ENCODE data around the gene RASGRF2. TPM values are rescaled to one million over a fixed set of nuclear protein-coding genes. Genes with fewer than 3 reads are reported as not detected.

The RASGRF2 gene
- total and polyA plus RNA-seq, 2 of the 8 experiments (the other 6 are each of a cell fraction or from before 2014, with no cell fraction given): 2.6 to 29.5 TPM

- TF ChIP-seq CHD7 (IDR thresholded peaks at IDR 0.05; ENCODE audit: insufficient replicate concordance, low read length): no peak
- TF ChIP-seq NRF1 (IDR thresholded peaks at IDR 0.05; ENCODE audit: low read depth, low read length): no peak
- TF ChIP-seq PHF8 (conservative IDR thresholded peaks at IDR 0.05; ENCODE audit: low read depth, low read length): no peak
- TF ChIP-seq SIX5 (IDR thresholded peaks at IDR 0.05; ENCODE audit: low read depth, low read length): no peak
- no peak for TF ChIP-seq SAP30 (IDR thresholded peaks at IDR 0.05; ENCODE audit: insufficient read depth, insufficient replicate concordance, low read length)
- TF ChIP-seq YY1 (IDR thresholded peaks at IDR 0.05; ENCODE audit: low read depth, low read length): 0 out of 2 replicates have a peak, but pooled peaks have one; percentile 22
Observed at GRCh38 chr5:80957031-80957761, 3.0 kb upstream of the RASGRF2 start (continued).

Data from H1 (cell line).